ENCODE results near the gene SFXN5. TPM values are rescaled to one million over a fixed set of nuclear protein-coding genes. Genes with fewer than 3 reads are reported as not detected.

Gene SFXN5
- total RNA-seq, 4 donors from 2014 or later, result 8.4 to 18.3 (median 15.3) TPM

DNA sequence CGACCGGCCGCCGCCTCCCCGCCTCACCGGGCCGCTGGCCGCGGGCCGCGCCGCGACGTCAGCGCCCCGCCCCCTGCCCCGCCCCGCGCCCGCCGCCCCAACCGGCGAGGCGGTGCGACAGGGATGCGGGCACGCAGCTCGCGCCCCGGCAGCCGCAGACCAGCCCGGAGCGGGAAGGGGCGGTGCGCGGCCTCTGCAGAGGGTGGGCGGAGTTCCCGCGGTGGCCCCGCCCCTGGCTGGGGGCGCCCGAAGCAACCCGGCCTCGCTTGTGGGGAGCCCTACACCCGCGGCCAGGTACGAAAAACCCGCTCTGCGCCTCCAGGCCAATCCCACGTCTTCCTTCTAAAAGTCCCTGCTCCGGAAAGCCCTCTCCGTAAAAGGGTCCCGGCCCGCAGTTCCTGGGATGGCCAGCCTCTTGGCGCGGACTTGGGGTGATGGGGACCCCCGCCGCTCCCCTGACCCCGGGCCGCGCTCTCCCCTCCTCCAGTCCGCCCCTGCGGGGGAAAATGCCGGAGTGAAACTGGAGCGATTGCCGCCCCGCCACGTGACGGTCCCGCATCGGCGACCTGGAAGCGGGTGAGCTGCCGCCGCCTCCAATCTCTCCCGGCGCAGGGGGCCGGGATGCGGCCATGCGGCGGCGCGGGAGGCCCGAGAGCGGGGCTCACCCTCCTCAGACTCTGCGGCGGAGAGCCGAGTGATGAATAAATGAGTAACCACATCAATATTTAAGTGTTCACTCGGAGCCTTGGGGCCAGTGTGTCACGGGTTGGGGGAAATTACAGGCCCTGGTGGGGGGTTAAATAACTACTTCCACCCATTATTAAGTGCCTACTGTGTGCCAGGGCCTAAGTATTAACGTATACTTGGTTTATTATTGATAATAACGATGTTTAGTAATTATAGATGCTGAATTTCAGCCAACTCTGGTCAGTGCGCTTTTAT lies 41.7 kb upstream of the SFXN5 start, which contains the start of gene RAB11FIP5:
TSS of gene RAB11FIP5 (minus strand) at position 36 of the 942 bp plus-strand sequence. CDS start 171 bp downstream, outside the sequence.
- peak; percentile 41 to 93 for DNase-seq (ENCODE audit: low spot score in 2 of 2)

DNA sequence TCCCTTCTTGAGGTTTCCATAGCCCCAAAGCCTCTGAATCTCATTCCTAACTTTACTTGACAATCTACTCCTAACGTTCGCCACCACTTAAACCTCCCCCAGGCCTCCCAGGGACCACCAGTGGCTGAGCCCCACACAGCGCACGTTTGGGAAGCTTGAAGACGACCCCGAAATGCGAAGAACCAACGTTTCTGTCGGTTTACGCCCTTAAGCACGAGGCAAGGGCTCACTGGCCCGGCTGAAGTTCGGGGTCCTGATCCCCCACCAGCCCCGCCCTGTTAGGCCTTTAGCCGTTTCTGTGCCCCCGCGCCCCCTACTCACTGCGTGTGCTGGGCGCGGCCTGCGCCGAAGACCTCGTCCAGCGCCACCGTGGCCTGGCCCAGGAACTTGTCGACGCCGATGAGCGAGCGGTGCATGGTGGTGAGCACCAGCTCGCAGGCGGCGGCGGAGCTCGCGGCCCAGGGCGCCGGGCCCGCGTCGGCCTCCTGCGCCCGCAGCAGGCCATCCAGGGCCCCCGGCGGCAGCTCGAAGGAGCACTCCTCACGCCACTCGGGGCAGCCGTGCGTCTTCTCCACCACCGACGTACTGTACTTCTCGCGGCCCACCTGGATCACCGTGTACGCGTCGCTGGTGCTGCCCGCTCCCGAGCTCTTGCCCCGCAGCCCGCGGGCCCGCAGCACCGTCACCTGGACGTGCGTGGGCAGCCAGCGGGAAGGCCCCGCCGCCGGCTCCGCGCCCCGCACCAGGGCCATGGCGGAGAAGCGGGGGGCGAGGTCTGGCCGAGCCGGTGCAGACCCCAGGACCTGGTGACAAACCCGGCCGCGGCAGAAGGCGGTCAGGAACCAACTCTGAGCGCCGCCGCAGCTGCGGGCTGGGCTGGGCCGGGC lies 40.8 kb upstream of the SFXN5 start:
- intact Hi-C loops (cut with DNase I; ENCODE audit: low total_unique reads), result no loop called here
- 1 to 2% methylated on average over 55 to 56 of the region's 88 CpGs for WGBS, 2 donors
- TF ChIP-seq POLR2A (IDR thresholded peaks at IDR 0.05), result no peak
- TF ChIP-seq, protein P1, sequence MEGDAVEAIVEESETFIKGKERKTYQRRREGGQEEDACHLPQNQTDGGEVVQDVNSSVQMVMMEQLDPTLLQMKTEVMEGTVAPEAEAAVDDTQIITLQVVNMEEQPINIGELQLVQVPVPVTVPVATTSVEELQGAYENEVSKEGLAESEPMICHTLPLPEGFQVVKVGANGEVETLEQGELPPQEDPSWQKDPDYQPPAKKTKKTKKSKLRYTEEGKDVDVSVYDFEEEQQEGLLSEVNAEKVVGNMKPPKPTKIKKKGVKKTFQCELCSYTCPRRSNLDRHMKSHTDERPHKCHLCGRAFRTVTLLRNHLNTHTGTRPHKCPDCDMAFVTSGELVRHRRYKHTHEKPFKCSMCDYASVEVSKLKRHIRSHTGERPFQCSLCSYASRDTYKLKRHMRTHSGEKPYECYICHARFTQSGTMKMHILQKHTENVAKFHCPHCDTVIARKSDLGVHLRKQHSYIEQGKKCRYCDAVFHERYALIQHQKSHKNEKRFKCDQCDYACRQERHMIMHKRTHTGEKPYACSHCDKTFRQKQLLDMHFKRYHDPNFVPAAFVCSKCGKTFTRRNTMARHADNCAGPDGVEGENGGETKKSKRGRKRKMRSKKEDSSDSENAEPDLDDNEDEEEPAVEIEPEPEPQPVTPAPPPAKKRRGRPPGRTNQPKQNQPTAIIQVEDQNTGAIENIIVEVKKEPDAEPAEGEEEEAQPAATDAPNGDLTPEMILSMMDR (IDR thresholded peaks at IDR 0.05), result no peak
- H3K4me3 ChIP-seq (ENCODE audit: low read depth, poor library complexity, severe bottlenecking), result peak overlapping the region; percentile 77
- no peak for DNase-seq (ENCODE audit: low spot score in 2 of 2)

More for the DNA sequence above, 41.7 kb upstream of the SFXN5 start, which contains the start of gene RAB11FIP5:
- TF ChIP-seq POLR2A (IDR thresholded peaks at IDR 0.05), result no peak
- TF ChIP-seq, protein P1 (IDR thresholded peaks at IDR 0.05), result no peak
- peak within 1 kb of the TSS; percentile 77 for H3K4me3 ChIP-seq (ENCODE audit: low read depth, poor library complexity, severe bottlenecking)
- intact Hi-C loops (cut with DNase I; ENCODE audit: low total_unique reads), result no loop called here
- WGBS, 2 donors, result 1 to 4% methylated on average over 14 to 75 of the region's 93 CpGs

DNA sequence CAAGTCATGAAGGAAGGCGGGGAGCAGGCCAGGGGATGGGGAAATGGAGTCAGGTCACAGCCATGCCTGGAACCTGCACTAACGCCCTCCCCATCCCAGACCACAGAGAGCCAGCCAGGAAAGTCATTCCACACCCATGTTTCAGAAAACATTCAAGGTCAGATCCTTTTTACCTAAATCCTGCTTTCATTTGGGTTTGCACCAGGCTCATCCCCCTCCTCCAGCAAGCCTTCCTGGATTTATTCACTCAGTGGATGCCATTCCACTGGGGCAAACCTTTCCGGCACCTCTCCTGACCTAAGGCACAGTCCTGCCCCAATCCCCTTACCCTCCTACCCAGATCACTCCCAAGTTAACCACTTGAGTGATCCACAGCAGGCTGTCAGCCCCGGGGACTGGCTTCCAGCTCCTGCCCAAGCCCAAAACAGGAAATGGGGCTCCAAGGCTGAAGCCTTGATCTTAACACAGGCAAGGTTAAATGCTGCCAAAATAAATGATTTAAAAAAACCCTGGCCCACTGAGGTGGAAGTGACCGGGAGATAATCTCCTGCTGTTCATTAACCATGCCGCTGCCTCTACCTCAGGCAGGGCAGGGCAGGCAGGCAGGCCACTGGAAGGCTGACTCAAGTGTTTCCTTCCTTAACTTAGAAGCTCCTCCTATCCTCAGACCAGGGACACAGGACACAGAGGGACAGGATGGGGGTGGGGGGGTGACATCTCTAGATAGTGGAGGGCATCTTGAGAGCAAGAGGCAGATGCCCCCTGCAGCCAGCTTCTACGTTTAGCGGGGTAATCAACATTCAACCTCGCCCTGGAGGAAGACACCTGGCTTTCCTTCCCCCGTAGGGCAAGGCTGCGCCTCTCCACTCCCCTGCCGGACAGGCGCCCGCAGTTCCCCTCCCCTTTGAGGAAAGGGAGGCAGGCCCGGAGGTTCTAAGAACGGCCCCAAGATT lies 39.8 kb upstream of the SFXN5 start:
- peak overlapping the region; percentile 77 for H3K4me3 ChIP-seq (ENCODE audit: low read depth, poor library complexity, severe bottlenecking)
- 18 to 23% methylated on average over 12 to 16 of the region's 16 CpGs for WGBS, 2 donors
- TF ChIP-seq, protein P1 (IDR thresholded peaks at IDR 0.05), result no peak
- no peak for TF ChIP-seq POLR2A (IDR thresholded peaks at IDR 0.05)
- DNase-seq (ENCODE audit: low spot score in 2 of 2), result peak in 1 of 2 donors; percentile 89
- intact Hi-C loops (cut with DNase I; ENCODE audit: low total_unique reads), result no loop called here

DNA sequence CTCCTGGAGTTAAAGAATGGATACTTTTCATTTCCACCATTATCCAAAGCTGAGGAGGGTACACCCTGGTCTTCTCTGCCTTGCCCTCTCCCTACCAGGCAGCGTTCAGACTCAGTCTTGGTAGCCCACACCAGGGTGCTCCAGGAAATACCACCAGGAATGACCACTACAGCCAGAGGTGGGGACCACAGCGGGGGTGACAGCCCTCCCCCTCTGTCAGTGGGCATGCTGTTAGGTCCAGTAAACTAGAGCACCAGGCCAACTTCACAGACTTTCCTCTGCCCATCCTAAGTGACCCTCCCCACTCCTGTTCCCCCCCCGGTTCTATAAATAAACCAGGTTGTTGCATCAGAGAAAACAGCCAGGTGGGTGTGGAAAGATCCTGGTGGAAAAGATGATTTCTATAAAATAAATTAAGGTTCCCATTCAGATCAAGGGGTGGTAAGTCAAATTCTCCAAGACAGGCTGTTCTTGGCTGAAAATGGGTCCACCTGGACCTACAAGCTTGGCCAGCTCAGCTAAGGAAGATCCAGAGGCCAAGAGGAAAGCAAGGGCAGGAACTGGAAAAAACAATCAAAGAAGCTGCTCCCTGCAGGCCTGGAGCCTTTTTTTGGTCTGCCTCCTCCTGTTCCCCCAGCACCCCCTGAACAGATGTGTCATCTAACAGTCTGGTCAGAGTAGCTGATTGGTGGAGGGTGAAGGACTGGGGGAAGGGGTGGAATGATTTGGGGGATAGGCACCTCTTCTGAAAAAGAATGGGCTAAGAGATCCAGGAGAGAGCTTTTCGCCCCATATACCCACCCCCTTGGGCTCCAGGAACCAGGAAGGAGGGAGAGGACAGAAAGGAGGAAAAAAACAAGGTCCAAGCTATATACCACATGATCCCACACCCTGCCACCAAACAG lies 38.9 kb upstream of the SFXN5 start:
- no peak overlapping the region for H3K4me3 ChIP-seq (ENCODE audit: low read depth, poor library complexity, severe bottlenecking)
- WGBS, 2 donors, result 62 to 72% methylated on average over 4 of the region's 4 CpGs
- intact Hi-C loops (cut with DNase I; ENCODE audit: low total_unique reads), result no loop called here

More for the DNA sequence above, 38.9 kb upstream of the SFXN5 start:
- no peak for DNase-seq (ENCODE audit: low spot score in 2 of 2)
- no peak for TF ChIP-seq POLR2A (IDR thresholded peaks at IDR 0.05)
